Measurements from ENCODE around the gene ZNF311. TPM values are rescaled to one million over a fixed set of nuclear protein-coding genes. Genes with fewer than 3 reads are reported as not detected.

ZNF311 gene
- total RNA-seq (under 1 TPM; 0.22 to 0.73 (median 0.57) TPM), polyA plus RNA-seq (under 1 TPM; 0.08 to 0.47 TPM), total RNA-seq (1.5 reads per million, percentile 4 among the genes with 10 or more reads in this experiment)

DNA sequence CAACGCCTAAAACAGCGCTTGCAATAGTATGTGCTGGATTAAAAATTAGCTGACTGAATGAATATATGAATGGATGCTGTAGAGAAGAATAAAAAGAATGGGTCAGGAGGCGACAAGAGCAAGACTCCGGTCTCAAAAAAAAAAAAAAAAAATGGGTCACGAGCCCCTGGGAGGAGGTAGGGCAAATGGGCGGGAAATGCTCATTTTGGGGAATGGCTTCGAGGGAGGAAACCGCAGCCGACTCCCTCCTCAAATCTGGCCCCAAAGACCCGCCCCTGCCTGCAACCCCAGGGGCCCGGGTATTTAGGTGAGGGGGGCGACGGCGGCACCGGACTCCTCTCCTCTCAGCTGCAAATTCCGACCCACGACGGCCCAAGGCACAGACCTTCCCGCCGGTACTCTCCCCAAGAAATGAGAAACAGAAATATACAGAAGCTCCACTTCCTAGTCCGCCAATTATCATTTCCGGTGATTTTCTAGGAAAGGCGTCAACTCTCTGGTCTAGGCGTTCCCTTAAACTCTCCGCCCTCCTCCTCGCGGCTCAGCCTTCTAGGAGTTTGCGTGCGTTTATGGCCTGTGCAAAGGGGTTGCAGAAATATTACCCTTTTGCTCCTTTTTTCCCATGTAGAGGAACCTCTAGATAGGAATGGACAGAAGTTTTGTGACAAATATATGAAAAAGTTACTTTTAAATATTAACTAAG lies at the start of gene ZNF311:
ZNF311 (minus strand) TSS at position 133 of the 703 bp plus-strand sequence. CDS start 1,361 bp downstream, outside the sequence.
- peak within 1 kb of the TSS; percentile 66 for H3K27ac ChIP-seq (ENCODE audit: low read depth, low read length)
- intact Hi-C loops (cut with micrococcal nuclease): loop anchor here in 1 of 2 donors (1.0 to 10.0 kb wide), 4 partner anchors 12 to 871 kb away; no protein-coding TSS in a partner anchor
- peaks cover 0 to 8% (median 0%) of the 10 kb centered on the region in 11 donors for H3K9me3 Mint-ChIP-seq

DNA sequence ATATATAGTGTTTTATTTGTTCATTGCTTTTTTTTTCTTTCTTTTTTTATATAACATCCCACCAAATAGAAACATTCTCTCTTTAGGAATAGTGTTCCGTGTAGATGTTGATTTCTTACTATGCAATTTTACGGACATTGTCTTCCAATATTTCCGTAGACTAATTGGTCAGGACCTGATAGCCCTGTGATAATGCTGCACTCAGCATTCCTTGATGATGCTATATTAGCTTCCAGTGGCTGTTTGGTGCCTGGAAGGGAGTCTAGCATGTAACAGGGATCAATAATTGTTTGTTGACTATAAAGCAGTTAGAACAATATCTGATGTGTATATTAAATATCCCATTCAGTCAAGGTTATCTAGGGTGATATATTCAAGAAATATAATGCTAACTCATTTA lies 46.6 kb upstream of the ZNF311 start:
- H3K27ac Mint-ChIP-seq: no peak overlapping the region
- peaks cover 31 to 64% (median 42%) of the 10 kb centered on the region in 5 donors for H3K27me3 Mint-ChIP-seq
- H3K4me3 Mint-ChIP-seq: no peak overlapping the region
- H3K27ac ChIP-seq (ENCODE audit: low read depth, low read length): no peak overlapping the region
- intact Hi-C loops (cut with micrococcal nuclease): no loop called here
- CTCF ChIA-PET: interaction anchor here (0.6 kb wide), 1 partner anchor 38 kb away, joined by 6 read pairs; no protein-coding TSS in a partner anchor
- H3K36me3 Mint-ChIP-seq: peaks cover 0 to 5% (median 0%) of the 10 kb centered on the region in 5 donors
- ATAC-seq (no peak), DNase-seq (no peak)
- no peaks in the 10 kb centered on the region for H3K36me3 ChIP-seq (ENCODE audit: control insufficient read depth in 2 of 3, insufficient read depth in 3 of 3, low read length in 3 of 3)
- POLR2A ChIA-PET: no interaction called here
- peaks cover 0 to 7% (median 3%) of the 10 kb centered on the region in 11 donors for H3K9me3 Mint-ChIP-seq
- H3K4me1 Mint-ChIP-seq: no peaks in the 10 kb centered on the region
- no peaks in the 10 kb centered on the region for H3K4me1 ChIP-seq (ENCODE audit: control insufficient read depth in 2 of 2, insufficient read depth in 2 of 2, low read length in 2 of 2)
- no peak overlapping the region for H3K4me3 ChIP-seq (ENCODE audit: low read length)
- no peaks in the 10 kb centered on the region for H3K9me3 ChIP-seq (ENCODE audit: control insufficient read depth in 2 of 3, low read length in 3 of 3)
- H3K27me3 ChIP-seq (ENCODE audit: control insufficient read depth in 2 of 2, insufficient read depth in 2 of 2, low read length in 2 of 2): peaks cover 0 to 4% of the 10 kb centered on the region in 2 donors

More for the DNA sequence above, at the start of gene ZNF311:
- ATAC-seq: peak; percentile 85
- Histone ChIP-seq H3K4me1 (ENCODE audit: control insufficient read depth in 2 of 2, insufficient read depth in 2 of 2, low read length in 2 of 2) (peaks cover 4 to 7% of the 10 kb centered on the region in 2 donors), H3K4me3 (ENCODE audit: low read length) (peak within 1 kb of the TSS; percentile 51), H3K36me3 (ENCODE audit: control insufficient read depth in 2 of 3, insufficient read depth in 3 of 3, low read length in 3 of 3) (no peaks in the 10 kb centered on the region), H3K9me3 (ENCODE audit: control insufficient read depth in 2 of 3, low read length in 3 of 3) (no peaks in the 10 kb centered on the region), H3K27me3 (ENCODE audit: control insufficient read depth in 2 of 2, insufficient read depth in 2 of 2, low read length in 2 of 2) (peaks cover 0 to 7% of the 10 kb centered on the region in 2 donors)
- Mint-ChIP-seq H3K4me1 (peaks cover 16 to 27% (median 21%) of the 10 kb centered on the region in 7 donors), H3K4me3 (peak within 1 kb of the TSS; percentile 87 to 100 (median 95)), H3K27ac (peak within 1 kb of the TSS; percentile 60 to 94 (median 86)), H3K36me3 (peaks cover 0 to 24% (median 5%) of the 10 kb centered on the region in 5 donors), H3K27me3 (peaks cover 0 to 17% (median 3%) of the 10 kb centered on the region in 5 donors)
- CTCF ChIA-PET: interaction anchor here (0.6 to 0.8 kb wide), 2 partner anchors 24 to 120 kb away, joined by 3 to 4 read pairs; no protein-coding TSS in a partner anchor
- POLR2A ChIA-PET: interaction anchor here (0.7 to 0.9 kb wide), 2 partner anchors 8 to 147 kb away, joined by 3 to 5 read pairs; no protein-coding TSS in a partner anchor
- DNase-seq: peak in 6 of 9 donors; percentile 18 to 56 (median 38)

DNA sequence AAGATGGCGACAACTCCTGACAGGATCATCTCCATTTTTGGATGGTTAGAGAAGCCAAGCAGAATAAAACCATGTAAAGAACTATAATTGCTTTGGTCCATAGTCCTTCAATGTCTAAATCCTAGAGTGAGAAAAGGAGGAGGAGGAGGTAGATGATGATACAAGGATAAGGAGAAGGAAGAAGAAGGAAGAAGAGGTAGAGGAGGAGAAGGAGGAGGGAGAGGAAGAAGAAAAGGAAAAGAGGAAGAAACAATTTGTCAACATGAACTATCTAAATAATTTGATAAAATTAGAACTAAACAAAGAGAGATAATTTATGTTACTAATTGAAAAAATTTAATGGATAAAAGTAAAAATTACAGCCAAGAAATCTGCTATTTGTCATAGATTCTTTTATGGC lies 40.0 kb upstream of the ZNF311 start, which contains the start of gene OR2W1:
OR2W1 (minus strand) TSS at position 101 of the 400 bp plus-strand sequence; CDS start at position 101, 0 bp downstream.
- peaks cover 0 to 17% (median 4%) of the 10 kb centered on the region in 11 donors for H3K9me3 Mint-ChIP-seq

DNA sequence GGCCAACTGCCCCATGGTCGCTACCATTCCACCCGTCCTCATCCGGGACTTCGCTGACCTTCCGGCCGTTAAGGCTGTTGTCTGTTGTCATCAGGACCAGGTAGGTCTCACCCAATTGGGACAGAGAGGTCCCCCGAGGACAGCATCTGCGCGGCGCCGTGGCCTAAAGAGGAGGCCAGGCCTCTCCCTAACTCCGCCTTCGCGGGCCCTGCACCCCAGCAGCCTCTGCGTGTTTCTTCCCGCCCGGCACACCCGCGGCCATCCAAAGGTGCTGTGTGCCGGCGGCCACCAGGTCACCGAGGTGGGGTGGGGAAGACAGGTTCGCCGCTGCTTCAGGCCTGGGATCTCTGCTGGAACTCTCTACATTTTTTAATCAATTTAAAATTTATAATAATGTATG lies 30.8 kb upstream of the ZNF311 start:
- no peak overlapping the region for H3K4me3 Mint-ChIP-seq
- H3K9me3 Mint-ChIP-seq: peaks cover 0 to 2% (median 0%) of the 10 kb centered on the region in 11 donors
- DNase-seq: no peak
- no peaks in the 10 kb centered on the region for H3K36me3 Mint-ChIP-seq
- ATAC-seq: no peak
- Histone ChIP-seq H3K9me3 (ENCODE audit: control insufficient read depth in 2 of 3, low read length in 3 of 3) (no peaks in the 10 kb centered on the region), H3K4me1 (ENCODE audit: control insufficient read depth in 2 of 2, insufficient read depth in 2 of 2, low read length in 2 of 2) (no peaks in the 10 kb centered on the region), H3K27me3 (ENCODE audit: control insufficient read depth in 2 of 2, insufficient read depth in 2 of 2, low read length in 2 of 2) (no peaks in the 10 kb centered on the region), H3K4me3 (ENCODE audit: low read length) (no peak overlapping the region), H3K27ac (ENCODE audit: low read depth, low read length) (no peak overlapping the region), H3K36me3 (ENCODE audit: control insufficient read depth in 2 of 3, insufficient read depth in 3 of 3, low read length in 3 of 3) (no peaks in the 10 kb centered on the region)
- H3K4me1 Mint-ChIP-seq: no peaks in the 10 kb centered on the region
- ChIA-PET POLR2A (no interaction called here), CTCF (no interaction called here)
- no peak overlapping the region for H3K27ac Mint-ChIP-seq
- H3K27me3 Mint-ChIP-seq: peaks cover 22 to 43% (median 30%) of the 10 kb centered on the region in 5 donors
- intact Hi-C loops (cut with micrococcal nuclease): no loop called here

More for the DNA sequence above, 40.0 kb upstream of the ZNF311 start, which contains the start of gene OR2W1:
- Mint-ChIP-seq H3K4me1 (no peaks in the 10 kb centered on the region), H3K27ac (no peak within 1 kb of the TSS), H3K4me3 (no peak within 1 kb of the TSS), H3K36me3 (no peaks in the 10 kb centered on the region), H3K27me3 (peaks cover 46 to 74% (median 62%) of the 10 kb centered on the region in 5 donors)
- DNase-seq (no peak), ATAC-seq (no peak)
- Histone ChIP-seq H3K4me1 (ENCODE audit: control insufficient read depth in 2 of 2, insufficient read depth in 2 of 2, low read length in 2 of 2) (no peaks in the 10 kb centered on the region), H3K27ac (ENCODE audit: low read depth, low read length) (no peak within 1 kb of the TSS), H3K27me3 (ENCODE audit: control insufficient read depth in 2 of 2, insufficient read depth in 2 of 2, low read length in 2 of 2) (peaks cover 3 to 4% of the 10 kb centered on the region in 2 donors), H3K4me3 (ENCODE audit: low read length) (no peak within 1 kb of the TSS), H3K9me3 (ENCODE audit: control insufficient read depth in 2 of 3, low read length in 3 of 3) (no peaks in the 10 kb centered on the region), H3K36me3 (ENCODE audit: control insufficient read depth in 2 of 3, insufficient read depth in 3 of 3, low read length in 3 of 3) (no peaks in the 10 kb centered on the region)
- intact Hi-C loops (cut with micrococcal nuclease): no loop called here
- ChIA-PET POLR2A (no interaction called here), CTCF (no interaction called here)

DNA sequence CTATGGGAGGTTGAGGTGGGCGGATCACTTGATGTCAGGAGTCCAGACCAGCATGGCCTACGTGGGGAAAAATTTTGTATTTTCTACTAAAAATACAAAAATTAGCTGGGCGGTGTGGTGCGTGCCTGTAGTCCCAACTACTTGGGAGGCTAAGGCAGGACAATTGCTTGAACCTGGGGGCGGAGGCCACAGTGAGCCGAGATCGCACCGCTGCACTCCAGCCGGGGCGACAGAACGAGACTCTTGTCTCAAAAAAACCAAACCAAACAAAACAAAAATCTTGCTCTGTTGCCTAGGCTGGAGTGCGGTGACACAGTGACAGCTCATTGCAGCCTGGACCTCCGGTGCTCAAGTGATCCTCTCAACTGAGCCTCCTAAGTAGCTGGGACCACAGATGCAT lies 23.7 kb upstream of the ZNF311 start:
- H3K9me3 Mint-ChIP-seq: no peaks in the 10 kb centered on the region
- CTCF ChIA-PET: no interaction called here
- no peak for DNase-seq
- H3K27ac ChIP-seq (ENCODE audit: low read depth, low read length): no peak overlapping the region
- no peak for ATAC-seq
- H3K36me3 ChIP-seq (ENCODE audit: control insufficient read depth in 2 of 3, insufficient read depth in 3 of 3, low read length in 3 of 3): no peaks in the 10 kb centered on the region
- peaks cover 0 to 4% (median 0%) of the 10 kb centered on the region in 5 donors for H3K36me3 Mint-ChIP-seq
- H3K9me3 ChIP-seq (ENCODE audit: control insufficient read depth in 2 of 3, low read length in 3 of 3): no peaks in the 10 kb centered on the region
- H3K4me3 ChIP-seq (ENCODE audit: low read length): no peak overlapping the region
- peaks cover 0 to 9% of the 10 kb centered on the region in 2 donors for H3K27me3 ChIP-seq (ENCODE audit: control insufficient read depth in 2 of 2, insufficient read depth in 2 of 2, low read length in 2 of 2)
- H3K4me1 ChIP-seq (ENCODE audit: control insufficient read depth in 2 of 2, insufficient read depth in 2 of 2, low read length in 2 of 2): no peaks in the 10 kb centered on the region
- intact Hi-C loops (cut with micrococcal nuclease): no loop called here
- H3K4me1 Mint-ChIP-seq: no peaks in the 10 kb centered on the region
- POLR2A ChIA-PET: no interaction called here
- no peak overlapping the region for H3K27ac Mint-ChIP-seq
- no peak overlapping the region for H3K4me3 Mint-ChIP-seq
- peaks cover 37 to 68% (median 51%) of the 10 kb centered on the region in 5 donors for H3K27me3 Mint-ChIP-seq

DNA sequence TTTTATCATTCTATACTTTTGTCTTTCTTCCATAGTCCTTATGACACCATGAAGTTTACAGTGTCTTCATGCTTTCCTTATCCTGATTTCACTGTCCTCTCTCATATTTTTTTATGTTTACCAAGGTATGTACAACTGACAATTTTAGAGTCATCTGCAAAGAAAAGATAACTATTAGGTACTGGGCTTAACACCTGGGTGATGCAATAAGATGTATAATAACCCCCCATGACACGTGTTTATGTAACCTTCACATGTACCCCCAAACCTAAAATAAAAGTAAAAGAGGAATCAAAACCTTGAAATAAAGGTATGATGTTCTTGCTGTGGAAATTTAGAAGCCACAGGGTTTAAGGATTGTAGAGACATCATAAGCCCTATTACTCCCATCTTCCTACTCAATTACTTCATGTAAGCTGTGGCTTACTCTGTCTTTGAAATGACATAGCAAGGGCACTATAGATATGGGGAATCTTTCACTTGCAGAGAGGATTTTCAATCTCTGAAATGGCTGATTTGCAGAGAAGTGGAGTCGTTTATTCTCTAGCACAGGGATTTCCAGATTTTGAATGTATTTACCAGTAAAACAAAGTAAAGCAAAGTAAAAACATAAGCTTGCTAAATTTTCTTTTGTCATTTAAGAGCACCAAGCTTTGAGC lies 20.9 kb upstream of the ZNF311 start:
- Histone ChIP-seq H3K9me3 (ENCODE audit: control insufficient read depth in 2 of 3, low read length in 3 of 3) (no peaks in the 10 kb centered on the region), H3K4me1 (ENCODE audit: control insufficient read depth in 2 of 2, insufficient read depth in 2 of 2, low read length in 2 of 2) (no peaks in the 10 kb centered on the region), H3K27ac (ENCODE audit: low read depth, low read length) (no peak overlapping the region), H3K4me3 (ENCODE audit: low read length) (no peak overlapping the region), H3K27me3 (ENCODE audit: control insufficient read depth in 2 of 2, insufficient read depth in 2 of 2, low read length in 2 of 2) (peaks cover 0 to 9% of the 10 kb centered on the region in 2 donors), H3K36me3 (ENCODE audit: control insufficient read depth in 2 of 3, insufficient read depth in 3 of 3, low read length in 3 of 3) (no peaks in the 10 kb centered on the region)
- H3K27ac Mint-ChIP-seq: no peak overlapping the region
- H3K4me3 Mint-ChIP-seq: no peak overlapping the region
- intact Hi-C loops (cut with micrococcal nuclease): no loop called here
- H3K27me3 Mint-ChIP-seq: peaks cover 52 to 70% (median 57%) of the 10 kb centered on the region in 5 donors
- peaks cover 0 to 8% (median 0%) of the 10 kb centered on the region in 5 donors for H3K36me3 Mint-ChIP-seq
- no peak for DNase-seq
- no peak for ATAC-seq
- ChIA-PET CTCF (no interaction called here), POLR2A (no interaction called here)
- peaks cover 0 to 6% (median 0%) of the 10 kb centered on the region in 11 donors for H3K9me3 Mint-ChIP-seq
- no peaks in the 10 kb centered on the region for H3K4me1 Mint-ChIP-seq
